ENCODE measurements around the gene AUH.

DNA sequence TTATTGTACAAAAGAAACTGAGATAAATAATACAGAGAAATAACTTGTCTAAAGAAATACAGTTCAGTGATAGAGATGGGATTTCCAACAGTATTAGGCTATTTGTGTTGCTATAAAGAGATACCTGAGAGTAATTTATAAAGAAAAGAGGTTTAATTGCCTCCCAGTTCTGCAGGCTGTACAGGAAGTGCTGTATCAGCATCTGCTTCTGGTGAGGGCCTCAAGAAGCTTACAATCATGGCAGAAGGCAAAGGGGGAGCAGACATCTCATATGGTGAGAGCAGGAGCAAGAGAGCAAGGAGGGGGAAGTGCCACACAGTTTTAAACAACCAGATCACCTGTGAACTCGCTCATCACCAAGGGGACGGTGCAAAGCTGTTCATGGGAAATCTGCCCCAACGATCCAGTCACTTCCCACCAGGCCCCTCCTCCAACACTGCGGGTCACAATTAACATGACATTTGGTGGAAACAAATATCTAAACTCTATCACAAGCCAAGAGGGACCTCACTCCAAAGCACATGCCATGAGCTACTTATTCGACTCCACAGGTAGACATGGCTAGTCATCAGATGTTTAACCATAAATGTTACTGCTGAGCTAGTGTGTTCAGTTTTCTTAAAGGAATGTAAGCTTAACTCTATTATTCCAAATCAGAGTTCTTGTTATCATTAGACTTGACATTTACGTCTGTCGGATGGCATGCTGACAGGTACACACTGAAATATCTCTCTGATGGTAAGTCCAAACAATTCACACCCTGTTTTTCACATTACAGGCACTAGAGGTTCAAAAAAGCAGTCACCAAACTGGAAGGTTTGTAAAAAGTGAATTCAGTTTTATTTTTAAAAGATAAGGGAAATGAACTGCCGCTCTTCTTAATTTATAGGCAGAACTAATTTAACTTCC, 82.2 kb downstream of the AUH start:
- no peak for TF ChIP-seq EZH2 (IDR thresholded peaks at IDR 0.05; ENCODE audit: borderline replicate concordance, insufficient read depth, low read length, poor library complexity, severe bottlenecking)
- TF ChIP-seq CTCF (IDR thresholded peaks at IDR 0.05; ENCODE audit: poor library complexity, severe bottlenecking) = no peak
- TF ChIP-seq, protein P1, sequence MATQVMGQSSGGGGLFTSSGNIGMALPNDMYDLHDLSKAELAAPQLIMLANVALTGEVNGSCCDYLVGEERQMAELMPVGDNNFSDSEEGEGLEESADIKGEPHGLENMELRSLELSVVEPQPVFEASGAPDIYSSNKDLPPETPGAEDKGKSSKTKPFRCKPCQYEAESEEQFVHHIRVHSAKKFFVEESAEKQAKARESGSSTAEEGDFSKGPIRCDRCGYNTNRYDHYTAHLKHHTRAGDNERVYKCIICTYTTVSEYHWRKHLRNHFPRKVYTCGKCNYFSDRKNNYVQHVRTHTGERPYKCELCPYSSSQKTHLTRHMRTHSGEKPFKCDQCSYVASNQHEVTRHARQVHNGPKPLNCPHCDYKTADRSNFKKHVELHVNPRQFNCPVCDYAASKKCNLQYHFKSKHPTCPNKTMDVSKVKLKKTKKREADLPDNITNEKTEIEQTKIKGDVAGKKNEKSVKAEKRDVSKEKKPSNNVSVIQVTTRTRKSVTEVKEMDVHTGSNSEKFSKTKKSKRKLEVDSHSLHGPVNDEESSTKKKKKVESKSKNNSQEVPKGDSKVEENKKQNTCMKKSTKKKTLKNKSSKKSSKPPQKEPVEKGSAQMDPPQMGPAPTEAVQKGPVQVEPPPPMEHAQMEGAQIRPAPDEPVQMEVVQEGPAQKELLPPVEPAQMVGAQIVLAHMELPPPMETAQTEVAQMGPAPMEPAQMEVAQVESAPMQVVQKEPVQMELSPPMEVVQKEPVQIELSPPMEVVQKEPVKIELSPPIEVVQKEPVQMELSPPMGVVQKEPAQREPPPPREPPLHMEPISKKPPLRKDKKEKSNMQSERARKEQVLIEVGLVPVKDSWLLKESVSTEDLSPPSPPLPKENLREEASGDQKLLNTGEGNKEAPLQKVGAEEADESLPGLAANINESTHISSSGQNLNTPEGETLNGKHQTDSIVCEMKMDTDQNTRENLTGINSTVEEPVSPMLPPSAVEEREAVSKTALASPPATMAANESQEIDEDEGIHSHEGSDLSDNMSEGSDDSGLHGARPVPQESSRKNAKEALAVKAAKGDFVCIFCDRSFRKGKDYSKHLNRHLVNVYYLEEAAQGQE (IDR thresholded peaks at IDR 0.05; ENCODE audit: borderline replicate concordance) = no peak
- peak; percentile 66 for TF ChIP-seq EP300 (conservative IDR thresholded peaks at IDR 0.05; ENCODE audit: poor library complexity, severe bottlenecking)
- TF ChIP-seq POLR2AphosphoS5 (IDR thresholded peaks at IDR 0.05) = no peak
